Fibroblast of peridontal ligament (primary cell): ENCODE data around the gene NTHL1.

ENCODE experiments used
- DNase-seq: peaks from one replicate; pipeline ENCODE4 v3.0.0-alpha.2; 2010; ENCODE audit errors: extremely low read depth

Gene NTHL1

GRCh38 chr16:2008009-2008526 lies 39.6 kb downstream of the NTHL1 start:
- DNase-seq = peak; percentile 78

- DNase-seq = no peak
Observed at GRCh38 chr16:2007081-2007836, 40.4 kb downstream of the NTHL1 start.

GRCh38 chr16:2006317-2006716 lies 41.3 kb downstream of the NTHL1 start:
- no peak for DNase-seq

- no peak for DNase-seq
Observed at GRCh38 chr16:2005646-2006045, 42.0 kb downstream of the NTHL1 start.

GRCh38 chr16:2004795-2005517 lies 42.7 kb downstream of the NTHL1 start:
- no peak for DNase-seq

GRCh38 chr16:2003827-2004641 lies 43.6 kb downstream of the NTHL1 start:
- peak; percentile 69 for DNase-seq

GRCh38 chr16:2003231-2003826 lies 44.3 kb downstream of the NTHL1 start:
- DNase-seq = no peak

- no peak for DNase-seq
Observed at GRCh38 chr16:2002406-2003230, 45.0 kb downstream of the NTHL1 start.

- DNase-seq = no peak
Observed at GRCh38 chr16:2001456-2002355, 45.9 kb downstream of the NTHL1 start.

- DNase-seq = no peak
Observed at GRCh38 chr16:2001035-2001434, 46.6 kb downstream of the NTHL1 start.

- DNase-seq = no peak
Observed at GRCh38 chr16:1999866-2000514, 47.6 kb downstream of the NTHL1 start.

- no peak for DNase-seq
Observed at GRCh38 chr16:1998852-1999801, 48.5 kb downstream of the NTHL1 start.

- DNase-seq = no peak
Observed at GRCh38 chr16:1998360-1998835, 49.2 kb downstream of the NTHL1 start.

- peak; percentile 80 for DNase-seq
Observed at GRCh38 chr16:1997494-1998359, 49.9 kb downstream of the NTHL1 start.

- no peak for DNase-seq
Observed at GRCh38 chr16:1993731-1994131, 53.9 kb downstream of the NTHL1 start.

- no peak for DNase-seq
Observed at GRCh38 chr16:1992704-1993317, 54.8 kb downstream of the NTHL1 start.
